ENCODE measurements around the gene TMEM89.

- TF ChIP-seq CTCF (IDR thresholded peaks at IDR 0.05), result peak in 1 of 4 experiments; percentile 16
- peak; percentile 8 for TF ChIP-seq POLR2A (IDR thresholded peaks at IDR 0.05)
Measured at GRCh38 chr3:48661501-48662144, 40.1 kb upstream of the TMEM89 start.
